ENCODE data around the gene ZNF592. TPM values are rescaled to one million over a fixed set of nuclear protein-coding genes. Genes with fewer than 3 reads are reported as not detected.

ZNF592 gene
- total RNA-seq, 1 experiment from 2014 or later = 34.6 TPM

- H3K27ac ChIP-seq (ENCODE audit: insufficient read length, low read depth, low read length) = no peak overlapping the region
- H4K8ac ChIP-seq (replicated peaks; ENCODE audit: insufficient read length, low read depth, low read length) = no peak overlapping the region
- no peak overlapping the region for H2AK5ac ChIP-seq (ENCODE audit: insufficient read length, low read length)
- H3K23me2 ChIP-seq (ENCODE audit: insufficient read length, low read depth, low read length, poor library complexity, severe bottlenecking) = no peaks in the 10 kb centered on the region
- H3K79me1 ChIP-seq (ENCODE audit: insufficient read depth, low read depth, low read length, poor library complexity, severe bottlenecking) = peaks cover 3% of the 10 kb centered on the region
- H3K9me3 Mint-ChIP-seq = no peaks in the 10 kb centered on the region; a peak in 1 of 5 replicates
- H4K5ac ChIP-seq (ENCODE audit: insufficient read length, low read depth, low read length) = no peak overlapping the region
- peak; percentile 24 for DNase-seq
- H3K9me3 ChIP-seq (ENCODE audit: control insufficient read depth, low read depth, low read length) = no peaks in the 10 kb centered on the region
- H2BK120ac ChIP-seq (ENCODE audit: low read depth, low read length, poor library complexity, severe bottlenecking) = no peak overlapping the region
- peaks cover 0 to 19% (median 2%) of the 10 kb centered on the region in 3 experiments; a peak in 4 of 7 replicates for H3K36me3 Mint-ChIP-seq (ENCODE audit: insufficient read depth in 1 of 3, low read depth in 3 of 3)
- H3K9ac ChIP-seq (ENCODE audit: extremely low read depth, insufficient read length, low read length) = no peak overlapping the region
- H4K20me1 ChIP-seq (ENCODE audit: control insufficient read depth, insufficient read depth, insufficient read length) = no peaks in the 10 kb centered on the region
- no peak overlapping the region for H3K23ac ChIP-seq (ENCODE audit: insufficient read length, low read depth, low read length)
- H3K56ac ChIP-seq (ENCODE audit: insufficient read length, low read depth, low read length) = no peak overlapping the region
- peaks cover 5% of the 10 kb centered on the region in 2 experiments; a peak in 2 of 4 replicates for H3K4me1 Mint-ChIP-seq
- H3K4me2 ChIP-seq (ENCODE audit: insufficient read depth, insufficient read length, low read length) = no peak overlapping the region
- H3K14ac ChIP-seq (ENCODE audit: insufficient read depth, low read length) = no peak overlapping the region; the same call in 1 of the 2 replicates
- no peaks in the 10 kb centered on the region for H3K27me3 ChIP-seq (ENCODE audit: insufficient read depth, low read length)
- H3K4me1 ChIP-seq (ENCODE audit: insufficient read depth, low read length) = no peaks in the 10 kb centered on the region
- H3K4ac ChIP-seq (ENCODE audit: low read depth, low read length) = no peak overlapping the region
- H3K27ac Mint-ChIP-seq = peak overlapping the region in 1 of 3 experiments; percentile 68; a peak in 2 of 7 replicates
- H2AFZ ChIP-seq (ENCODE audit: low read length) = no peak overlapping the region
- H3K18ac ChIP-seq (ENCODE audit: insufficient read length, low read depth, low read length) = no peak overlapping the region
- no peak overlapping the region for H2BK5ac ChIP-seq (ENCODE audit: insufficient read length, low read length)
- no peaks in the 10 kb centered on the region for H3K27me3 Mint-ChIP-seq (ENCODE audit: low read depth)
- no peak overlapping the region for H3T11ph ChIP-seq (ENCODE audit: low read length)
- H2BK15ac ChIP-seq (ENCODE audit: low read depth, low read length) = no peak overlapping the region
- H2BK20ac ChIP-seq (ENCODE audit: low read depth, low read length, poor library complexity, severe bottlenecking) = no peak overlapping the region
- TF ChIP-seq CTCF (conservative IDR thresholded peaks at IDR 0.05) = no peak
- WGBS (ENCODE audit: extremely low coverage, insufficient read length, low lambda C conversion rate) = no CpG with 5 or more reads among the region's 23 CpGs
- no peaks in the 10 kb centered on the region for H3K79me2 ChIP-seq (ENCODE audit: insufficient read depth, low read length)
- H4K91ac ChIP-seq (ENCODE audit: insufficient read length, low read depth, low read length) = no peak overlapping the region
- no peak overlapping the region for H2BK12ac ChIP-seq (ENCODE audit: insufficient read length, low read depth, low read length)
- no peak overlapping the region for H3K4me3 Mint-ChIP-seq
These were observed 91.3 kb downstream of the ZNF592 start for GRCh38 chr15:84839714-84840113.

Data from H9 (cell line).